ENCODE results near the gene MYRIP. TPM values are rescaled to one million over a fixed set of nuclear protein-coding genes. Genes with fewer than 3 reads are reported as not detected.

The MYRIP gene
- total RNA-seq, 1 donor from 2014 or later = 5.9 TPM

GRCh38 chr3:40294434-40294833, 485.0 kb downstream of the MYRIP start:
- no peaks in the 10 kb centered on the region for H3K9me3 ChIP-seq
- TF ChIP-seq CTCF (IDR thresholded peaks at IDR 0.05) = no peak
- no peak overlapping the region for H3K27ac ChIP-seq
- H3K4me1 ChIP-seq = peaks cover 4% of the 10 kb centered on the region
- H3K36me3 ChIP-seq = no peaks in the 10 kb centered on the region
- no peaks in the 10 kb centered on the region for H3K27me3 ChIP-seq
- ATAC-seq (no peak), DNase-seq (no peak)
- H3K4me3 ChIP-seq = no peak overlapping the region
- intact Hi-C loops (cut with DNase I) = no loop called here

GRCh38 chr3:40298075-40298474, 488.7 kb downstream of the MYRIP start:
- DNase-seq (no peak), ATAC-seq (no peak)
- no peak for TF ChIP-seq CTCF (IDR thresholded peaks at IDR 0.05)
- Histone ChIP-seq H3K4me3 (no peak overlapping the region), H3K36me3 (no peaks in the 10 kb centered on the region), H3K4me1 (peaks cover 6% of the 10 kb centered on the region), H3K27ac (no peak overlapping the region), H3K27me3 (no peaks in the 10 kb centered on the region), H3K9me3 (no peaks in the 10 kb centered on the region)
- intact Hi-C loops (cut with DNase I) = no loop called here

DNA sequence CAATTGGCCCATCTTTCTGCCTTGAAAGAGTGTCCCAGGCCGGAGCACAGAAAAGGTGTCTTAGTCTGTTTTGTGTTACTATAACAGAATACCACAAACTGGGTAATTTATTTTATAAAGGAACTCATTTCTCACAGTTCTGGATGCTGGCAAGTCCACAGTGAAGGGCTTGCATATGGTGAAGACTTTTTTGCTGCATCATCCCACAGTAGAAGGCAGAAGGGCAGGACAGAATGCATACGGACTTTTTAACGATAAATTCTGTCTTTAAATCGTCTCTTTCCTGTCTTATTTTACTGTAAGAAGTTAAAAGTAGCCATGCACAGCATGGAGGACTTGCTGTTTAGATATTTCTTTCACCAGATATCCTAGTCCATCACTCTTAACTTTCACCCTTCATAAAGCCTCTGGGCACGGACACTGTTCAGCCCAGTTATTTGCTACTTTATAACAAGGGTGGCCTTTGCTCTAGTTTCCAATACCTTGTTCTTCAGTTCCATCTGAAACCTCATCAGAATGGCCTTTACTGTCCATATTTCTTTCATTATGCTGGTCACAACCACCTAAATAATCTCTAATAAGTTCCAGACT, 489.8 kb downstream of the MYRIP start:
- Histone ChIP-seq H3K9me3 (no peaks in the 10 kb centered on the region), H3K36me3 (no peaks in the 10 kb centered on the region), H3K4me3 (no peak overlapping the region), H3K27ac (peak overlapping the region; percentile 63), H3K4me1 (peaks cover 6% of the 10 kb centered on the region), H3K27me3 (no peaks in the 10 kb centered on the region)
- ATAC-seq = no peak
- TF ChIP-seq CTCF (IDR thresholded peaks at IDR 0.05) = no peak
- no peak for DNase-seq
- intact Hi-C loops (cut with DNase I) = no loop called here

DNA sequence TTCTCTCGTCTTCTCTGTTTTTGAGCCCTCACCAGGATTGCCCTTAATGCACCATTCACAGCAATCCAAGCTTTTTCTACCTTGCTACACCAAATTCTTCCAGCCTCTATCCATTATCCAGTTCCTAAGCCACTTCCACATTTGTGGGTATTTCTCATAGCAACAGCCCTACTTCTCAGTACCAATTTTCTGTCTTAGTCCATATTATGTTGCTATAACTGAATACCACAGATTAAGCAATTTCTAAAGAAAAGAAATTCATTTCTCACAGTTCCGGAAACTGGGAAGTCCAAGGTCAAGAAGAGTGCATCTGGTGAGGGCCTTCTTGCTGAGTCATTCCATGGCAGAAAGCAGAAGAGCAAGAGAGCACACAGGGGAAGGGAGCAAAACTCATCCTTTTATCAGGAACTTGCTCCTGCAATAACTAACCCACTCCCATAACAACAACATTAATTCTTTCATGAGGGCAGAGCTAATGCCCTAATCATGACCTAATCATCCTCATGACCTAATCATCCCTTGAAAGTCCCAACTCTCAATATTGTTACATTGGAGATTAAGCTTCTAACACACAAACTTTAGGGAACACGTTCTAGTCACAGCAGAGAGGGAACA, 490.4 kb downstream of the MYRIP start:
- H3K4me1 ChIP-seq = peaks cover 6% of the 10 kb centered on the region
- TF ChIP-seq CTCF (IDR thresholded peaks at IDR 0.05) = no peak
- no peaks in the 10 kb centered on the region for H3K27me3 ChIP-seq
- peak; percentile 96 for ATAC-seq
- H3K27ac ChIP-seq = peak overlapping the region; percentile 63
- no peaks in the 10 kb centered on the region for H3K9me3 ChIP-seq
- no peak overlapping the region for H3K4me3 ChIP-seq
- DNase-seq = no peak
- H3K36me3 ChIP-seq = no peaks in the 10 kb centered on the region
- intact Hi-C loops (cut with DNase I) = no loop called here

DNA sequence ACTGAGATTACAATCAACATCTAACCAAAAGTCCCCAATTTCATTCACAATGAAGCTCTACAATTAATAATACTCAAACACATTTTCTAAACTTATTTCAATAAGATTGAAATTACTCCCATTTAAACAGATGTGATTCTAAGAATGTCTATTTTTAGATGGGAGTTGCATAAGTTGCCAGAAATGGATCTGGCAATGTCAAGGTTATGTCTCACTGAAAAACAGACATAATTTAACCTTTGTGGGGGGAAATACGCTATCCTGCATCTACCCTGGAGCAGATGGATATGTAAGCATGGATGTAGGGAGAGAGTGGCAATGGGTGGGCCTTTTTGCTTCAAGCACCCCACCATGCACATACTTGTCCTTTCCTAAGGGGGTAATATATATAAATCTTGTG, 493.4 kb downstream of the MYRIP start:
- DNase-seq = no peak
- Histone ChIP-seq H3K27ac (no peak overlapping the region), H3K27me3 (no peaks in the 10 kb centered on the region), H3K4me3 (no peak overlapping the region), H3K36me3 (no peaks in the 10 kb centered on the region), H3K9me3 (no peaks in the 10 kb centered on the region), H3K4me1 (peaks cover 6% of the 10 kb centered on the region)
- ATAC-seq = no peak
- intact Hi-C loops (cut with DNase I) = no loop called here
- TF ChIP-seq CTCF (IDR thresholded peaks at IDR 0.05) = no peak

All from upper lobe of right lung (tissue), 1 donor.